GM23338 (cell line): ENCODE data around the gene KCTD13. TPM values are rescaled to one million over a fixed set of nuclear protein-coding genes. Genes with fewer than 3 reads are reported as not detected.

Experiments used
- ATAC-seq: fragments of 200-7000 bp; cut with Tn5 transposase; 3 replicates; pipeline ENCODE4 v1.9.1; 2020
- DNase-seq: peaks from one replicate; pipeline ENCODE4 v3.0.0-alpha.2; 2015; ENCODE audit warnings: low spot score
- H2AFZ ChIP-seq: fragments of 200-600 bp; sonication (generic); 2 replicates; pipeline ENCODE4 v1.8.0; 2016; ENCODE audit warnings: antibody characterized with exemption, mild to moderate bottlenecking, moderate library complexity
- H3F3A ChIP-seq: fragments of 200-600 bp; sonication (generic); replicated peaks from 2 replicates; pipeline ENCODE4 v1.8.0; 2017; ENCODE audit warnings: antibody characterized with exemption, mixed run types, low read depth
- H3K27ac ChIP-seq: fragments of 200-600 bp; sonication (generic); 2 replicates; pipeline ENCODE4 v1.6.1; 2016; ENCODE audit warnings: low read depth
- H3K27me3 ChIP-seq: fragments of 200-600 bp; sonication (generic); 2 replicates; pipeline ENCODE4 v1.8.0; 2016; ENCODE audit warnings: mild to moderate bottlenecking, mixed run types, moderate library complexity; ENCODE audit not compliant: insufficient read depth
- H3K36me3 ChIP-seq: fragments of 200-600 bp; sonication (generic); 2 replicates; pipeline ENCODE4 v1.8.0; 2016; ENCODE audit warnings: mild to moderate bottlenecking; ENCODE audit not compliant: insufficient read depth
- H3K4me1 ChIP-seq: fragments of 200-600 bp; sonication (generic); 2 replicates; pipeline ENCODE4 v1.8.0; 2016; ENCODE audit warnings: mild to moderate bottlenecking, moderate library complexity; ENCODE audit not compliant: insufficient read depth
- H3K4me2 ChIP-seq: fragments of 200-600 bp; sonication (generic); 2 replicates; pipeline ENCODE4 v1.7.1; 2017; ENCODE audit warnings: mixed run types
- H3K4me3 ChIP-seq: fragments of 200-600 bp; sonication (generic); 2 replicates; pipeline ENCODE4 v1.6.1; 2016; ENCODE audit warnings: mixed run types
- H3K79me2 ChIP-seq: fragments of 200-600 bp; sonication (generic); replicated peaks from 2 replicates; pipeline ENCODE4 v1.8.0; 2017; ENCODE audit warnings: mild to moderate bottlenecking; ENCODE audit not compliant: insufficient read depth
- H3K9me2 ChIP-seq: fragments of 200-600 bp; sonication (generic); 2 replicates; pipeline ENCODE4 v1.8.0; 2017; ENCODE audit not compliant: insufficient read depth
- H4K20me1 ChIP-seq: fragments of 200-600 bp; sonication (generic); replicated peaks from 2 replicates; pipeline ENCODE4 v1.8.0; 2017; ENCODE audit warnings: mild to moderate bottlenecking; ENCODE audit not compliant: insufficient read depth
- H3K27ac Mint-ChIP-seq: 2 replicates; pipeline ENCODE4 v1.8.0; 2020; ENCODE audit warnings: inconsistent platforms, mild to moderate bottlenecking, moderate library complexity, mixed read lengths
- H3K27me3 Mint-ChIP-seq: 3 replicates; pipeline ENCODE4 v1.8.0; 2022; ENCODE audit warnings: low read depth, mild to moderate bottlenecking, moderate library complexity, mixed read lengths, inconsistent platforms; ENCODE audit not compliant: insufficient read depth, poor library complexity
- H3K36me3 Mint-ChIP-seq: 3 replicates; pipeline ENCODE4 v1.8.0; 2021; ENCODE audit warnings: low read depth, mild to moderate bottlenecking, inconsistent platforms, moderate library complexity, mixed read lengths
- H3K4me1 Mint-ChIP-seq: 3 replicates; pipeline ENCODE4 v1.8.0; 2020; ENCODE audit warnings: mild to moderate bottlenecking, inconsistent platforms, mixed read lengths
- H3K4me3 Mint-ChIP-seq: 3 replicates; pipeline ENCODE4 v1.8.0; 2021; ENCODE audit warnings: moderate library complexity, mild to moderate bottlenecking, inconsistent platforms, mixed read lengths
- H3K9me3 Mint-ChIP-seq: 3 replicates; pipeline ENCODE4 v1.8.0; 2020; ENCODE audit warnings: moderate library complexity, mild to moderate bottlenecking, inconsistent platforms, mixed read lengths
- CREB1 ChIP-seq: fragments of 250-450 bp; sonication (Bioruptor Pico); IDR thresholded peaks from 2 replicates; pipeline ENCODE4 v1.5.0; 2020; ENCODE audit warnings: low read depth, mild to moderate bottlenecking, moderate library complexity
- JUNB ChIP-seq: IDR thresholded peaks from one replicate; pipeline ENCODE4 v1.6.1; 2016; ENCODE audit warnings: antibody characterized with exemption; ENCODE audit not compliant: unreplicated experiment
- NANOG ChIP-seq: IDR thresholded peaks from 2 replicates; pipeline ENCODE4 v1.6.1; 2016; ENCODE audit warnings: antibody characterized with exemption, borderline replicate concordance
- POLR2AphosphoS5 ChIP-seq: IDR thresholded peaks from 2 replicates; pipeline ENCODE4 v1.6.1; 2016; ENCODE audit warnings: antibody characterized with exemption, low read depth
- polyA plus RNA-seq: library from polyadenylated mRNA; unstranded; fragments of >200 nt; fragmentation: Nextera tagmentation; extraction: Ambion mirVana; gene quantifications from 2 replicates; pipeline ENCODE4 v1.2.1, GENCODE V29; 2016
- total RNA-seq: library from RNA; depleted of rRNA; stranded (reverse); fragments of >200 nt; shearing (Covaris generic); gene quantifications from 2 replicates; pipeline ENCODE4 v1.2.3, GENCODE V29; 2014
- TF ChIP-seq, protein P1 (sequence below): IDR thresholded peaks from 2 replicates; pipeline ENCODE4 v1.6.1; 2016; ENCODE audit warnings: antibody characterized with exemption
- TF ChIP-seq, protein P2 (sequence below): fragments of 250-450 bp; sonication (Bioruptor Pico); IDR thresholded peaks from 2 replicates; pipeline ENCODE4 v1.5.0; 2020; ENCODE audit warnings: mild to moderate bottlenecking, moderate library complexity

Gene KCTD13
- total and polyA plus RNA-seq, 2 experiments from 2014 or later: 10.1 to 12.2 TPM

DNA sequence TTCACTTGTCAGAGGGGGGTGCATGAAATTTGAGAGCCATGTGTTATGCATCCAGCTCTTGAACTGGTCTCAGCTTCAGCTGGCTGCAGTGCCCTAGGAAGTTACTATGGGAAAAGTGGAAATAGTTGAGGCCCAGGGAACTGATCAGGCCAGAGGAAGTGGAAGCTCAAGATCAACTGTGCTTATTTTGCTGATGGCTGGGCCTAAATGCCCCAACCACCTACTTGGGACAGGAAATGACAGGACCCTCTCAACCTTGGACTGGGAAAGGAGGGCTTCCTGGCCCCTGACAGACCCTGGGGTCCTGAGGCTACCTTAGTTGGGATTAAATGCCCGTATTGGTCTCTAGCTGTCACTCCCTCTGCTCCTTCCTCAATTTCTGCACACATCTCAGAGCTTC, 46.5 kb upstream of the KCTD13 start:
- Mint-ChIP-seq H3K4me3 (no peak overlapping the region), H3K27me3 (peaks cover 18% of the 10 kb centered on the region), H3K27ac (no peak overlapping the region), H3K4me1 (peaks cover 29% of the 10 kb centered on the region), H3K36me3 (peaks cover 41% of the 10 kb centered on the region), H3K9me3 (peaks cover 21% of the 10 kb centered on the region)
- Histone ChIP-seq H3K4me3 (no peak overlapping the region), H3K27me3 (peaks cover 16% of the 10 kb centered on the region), H3K9me2 (peaks cover 4% of the 10 kb centered on the region; the same call in 1 of the 2 replicates), H3K79me2 (peaks cover 35% of the 10 kb centered on the region), H3K4me1 (peaks cover 27% of the 10 kb centered on the region), H4K20me1 (peaks cover 16% of the 10 kb centered on the region), H3K36me3 (peaks cover 14% of the 10 kb centered on the region), H3F3A (peaks cover 23% of the 10 kb centered on the region; the same call in 1 of the 2 replicates), H3K4me2 (no peak overlapping the region), H3K27ac (no peak overlapping the region), H2AFZ (no peak overlapping the region)
- ATAC-seq (no peak), DNase-seq (no peak)
- no peak for TF ChIP-seq CREB1
- no peak for TF ChIP-seq POLR2AphosphoS5
- TF ChIP-seq, protein P1, sequence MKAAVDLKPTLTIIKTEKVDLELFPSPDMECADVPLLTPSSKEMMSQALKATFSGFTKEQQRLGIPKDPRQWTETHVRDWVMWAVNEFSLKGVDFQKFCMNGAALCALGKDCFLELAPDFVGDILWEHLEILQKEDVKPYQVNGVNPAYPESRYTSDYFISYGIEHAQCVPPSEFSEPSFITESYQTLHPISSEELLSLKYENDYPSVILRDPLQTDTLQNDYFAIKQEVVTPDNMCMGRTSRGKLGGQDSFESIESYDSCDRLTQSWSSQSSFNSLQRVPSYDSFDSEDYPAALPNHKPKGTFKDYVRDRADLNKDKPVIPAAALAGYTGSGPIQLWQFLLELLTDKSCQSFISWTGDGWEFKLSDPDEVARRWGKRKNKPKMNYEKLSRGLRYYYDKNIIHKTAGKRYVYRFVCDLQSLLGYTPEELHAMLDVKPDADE: no peak
- TF ChIP-seq, protein P2, sequence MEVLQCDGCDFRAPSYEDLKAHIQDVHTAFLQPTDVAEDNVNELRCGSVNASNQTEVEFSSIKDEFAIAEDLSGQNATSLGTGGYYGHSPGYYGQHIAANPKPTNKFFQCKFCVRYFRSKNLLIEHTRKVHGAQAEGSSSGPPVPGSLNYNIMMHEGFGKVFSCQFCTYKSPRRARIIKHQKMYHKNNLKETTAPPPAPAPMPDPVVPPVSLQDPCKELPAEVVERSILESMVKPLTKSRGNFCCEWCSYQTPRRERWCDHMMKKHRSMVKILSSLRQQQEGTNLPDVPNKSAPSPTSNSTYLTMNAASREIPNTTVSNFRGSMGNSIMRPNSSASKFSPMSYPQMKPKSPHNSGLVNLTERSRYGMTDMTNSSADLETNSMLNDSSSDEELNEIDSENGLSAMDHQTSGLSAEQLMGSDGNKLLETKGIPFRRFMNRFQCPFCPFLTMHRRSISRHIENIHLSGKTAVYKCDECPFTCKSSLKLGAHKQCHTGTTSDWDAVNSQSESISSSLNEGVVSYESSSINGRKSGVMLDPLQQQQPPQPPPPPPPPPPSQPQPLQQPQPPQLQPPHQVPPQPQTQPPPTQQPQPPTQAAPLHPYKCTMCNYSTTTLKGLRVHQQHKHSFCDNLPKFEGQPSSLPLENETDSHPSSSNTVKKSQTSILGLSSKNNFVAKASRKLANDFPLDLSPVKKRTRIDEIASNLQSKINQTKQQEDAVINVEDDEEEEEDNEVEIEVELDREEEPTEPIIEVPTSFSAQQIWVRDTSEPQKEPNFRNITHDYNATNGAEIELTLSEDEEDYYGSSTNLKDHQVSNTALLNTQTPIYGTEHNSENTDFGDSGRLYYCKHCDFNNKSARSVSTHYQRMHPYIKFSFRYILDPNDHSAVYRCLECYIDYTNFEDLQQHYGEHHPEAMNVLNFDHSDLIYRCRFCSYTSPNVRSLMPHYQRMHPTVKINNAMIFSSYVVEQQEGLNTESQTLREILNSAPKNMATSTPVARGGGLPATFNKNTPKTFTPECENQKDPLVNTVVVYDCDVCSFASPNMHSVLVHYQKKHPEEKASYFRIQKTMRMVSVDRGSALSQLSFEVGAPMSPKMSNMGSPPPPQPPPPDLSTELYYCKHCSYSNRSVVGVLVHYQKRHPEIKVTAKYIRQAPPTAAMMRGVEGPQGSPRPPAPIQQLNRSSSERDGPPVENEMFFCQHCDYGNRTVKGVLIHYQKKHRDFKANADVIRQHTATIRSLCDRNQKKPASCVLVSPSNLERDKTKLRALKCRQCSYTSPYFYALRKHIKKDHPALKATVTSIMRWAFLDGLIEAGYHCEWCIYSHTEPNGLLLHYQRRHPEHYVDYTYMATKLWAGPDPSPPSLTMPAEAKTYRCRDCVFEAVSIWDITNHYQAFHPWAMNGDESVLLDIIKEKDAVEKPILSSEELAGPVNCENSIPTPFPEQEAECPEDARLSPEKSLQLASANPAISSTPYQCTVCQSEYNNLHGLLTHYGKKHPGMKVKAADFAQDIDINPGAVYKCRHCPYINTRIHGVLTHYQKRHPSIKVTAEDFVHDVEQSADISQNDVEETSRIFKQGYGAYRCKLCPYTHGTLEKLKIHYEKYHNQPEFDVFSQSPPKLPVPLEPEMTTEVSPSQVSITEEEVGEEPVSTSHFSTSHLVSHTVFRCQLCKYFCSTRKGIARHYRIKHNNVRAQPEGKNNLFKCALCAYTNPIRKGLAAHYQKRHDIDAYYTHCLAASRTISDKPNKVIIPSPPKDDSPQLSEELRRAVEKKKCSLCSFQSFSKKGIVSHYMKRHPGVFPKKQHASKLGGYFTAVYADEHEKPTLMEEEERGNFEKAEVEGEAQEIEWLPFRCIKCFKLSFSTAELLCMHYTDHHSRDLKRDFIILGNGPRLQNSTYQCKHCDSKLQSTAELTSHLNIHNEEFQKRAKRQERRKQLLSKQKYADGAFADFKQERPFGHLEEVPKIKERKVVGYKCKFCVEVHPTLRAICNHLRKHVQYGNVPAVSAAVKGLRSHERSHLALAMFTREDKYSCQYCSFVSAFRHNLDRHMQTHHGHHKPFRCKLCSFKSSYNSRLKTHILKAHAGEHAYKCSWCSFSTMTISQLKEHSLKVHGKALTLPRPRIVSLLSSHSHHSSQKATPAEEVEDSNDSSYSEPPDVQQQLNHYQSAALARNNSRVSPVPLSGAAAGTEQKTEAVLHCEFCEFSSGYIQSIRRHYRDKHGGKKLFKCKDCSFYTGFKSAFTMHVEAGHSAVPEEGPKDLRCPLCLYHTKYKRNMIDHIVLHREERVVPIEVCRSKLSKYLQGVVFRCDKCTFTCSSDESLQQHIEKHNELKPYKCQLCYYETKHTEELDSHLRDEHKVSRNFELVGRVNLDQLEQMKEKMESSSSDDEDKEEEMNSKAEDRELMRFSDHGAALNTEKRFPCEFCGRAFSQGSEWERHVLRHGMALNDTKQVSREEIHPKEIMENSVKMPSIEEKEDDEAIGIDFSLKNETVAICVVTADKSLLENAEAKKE: no peak

DNA sequence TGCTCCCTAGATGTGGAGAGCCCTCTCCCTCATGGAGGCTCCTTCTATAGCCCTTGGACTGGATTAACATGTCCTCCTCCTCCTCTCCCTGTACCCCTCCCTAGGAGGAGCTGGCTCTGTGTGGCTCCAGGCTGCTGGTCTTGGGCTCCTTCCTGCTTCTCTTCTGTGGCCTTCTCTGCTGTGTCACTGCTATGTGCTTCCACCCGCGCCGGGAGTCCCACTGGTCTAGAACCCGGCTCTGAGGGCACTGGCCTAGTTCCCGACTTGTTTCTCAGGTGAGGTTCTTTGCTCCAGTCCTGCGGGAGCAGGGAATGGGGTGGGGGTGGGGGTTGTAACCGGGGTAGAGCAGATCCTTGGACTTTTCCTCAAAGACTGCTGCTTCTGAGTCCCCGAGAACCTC, 45.3 kb upstream of the KCTD13 start:
- H2AFZ ChIP-seq: no peak overlapping the region
- peaks cover 17% of the 10 kb centered on the region for H3K4me1 Mint-ChIP-seq
- no peak for DNase-seq
- no peak overlapping the region for H3K27ac Mint-ChIP-seq
- H3K9me2 ChIP-seq: peaks cover 4% of the 10 kb centered on the region; the same call in 1 of the 2 replicates
- peaks cover 23% of the 10 kb centered on the region; the same call in 1 of the 2 replicates for H3F3A ChIP-seq
- no peak overlapping the region for H3K27ac ChIP-seq
- H3K27me3 Mint-ChIP-seq: peaks cover 18% of the 10 kb centered on the region
- no peak overlapping the region for H3K4me3 Mint-ChIP-seq
- H3K36me3 ChIP-seq: peaks cover 14% of the 10 kb centered on the region
- no peak for ATAC-seq
- H3K4me3 ChIP-seq: no peak overlapping the region
- no peak overlapping the region for H3K4me2 ChIP-seq
- H3K9me3 Mint-ChIP-seq: peaks cover 21% of the 10 kb centered on the region
- H3K27me3 ChIP-seq: peaks cover 16% of the 10 kb centered on the region
- H4K20me1 ChIP-seq: peaks cover 11% of the 10 kb centered on the region
- H3K79me2 ChIP-seq: peaks cover 23% of the 10 kb centered on the region
- peaks cover 17% of the 10 kb centered on the region for H3K4me1 ChIP-seq
- peaks cover 41% of the 10 kb centered on the region for H3K36me3 Mint-ChIP-seq
- TF ChIP-seq JUNB (no peak), NANOG (no peak)
- TF ChIP-seq, protein P2: no peak
